H1 (cell line): ENCODE data around the gene KCNC4. TPM values are rescaled to one million over a fixed set of nuclear protein-coding genes. Genes with fewer than 3 reads are reported as not detected.

Source experiments
- BACH1 ChIP-seq: IDR thresholded peaks from 2 replicates; pipeline ENCODE4 v1.6.1; 2012; ENCODE audit warnings: low read length, improper control_type of control experiment
- BCL11A ChIP-seq, 2 experiments: IDR thresholded peaks; one replicate each; pipeline ENCODE4 v1.6.1; 2011; ENCODE audit warnings: low read depth in 2 of 2, low read length in 2 of 2, mild to moderate bottlenecking in 2 of 2
- CHD2 ChIP-seq: IDR thresholded peaks from 2 replicates; pipeline ENCODE4 v1.6.1; 2012; ENCODE audit warnings: low read length, improper control_type of control experiment
- EZH2 ChIP-seq: fragments of 200-600 bp; sonication (generic); IDR thresholded peaks from 2 replicates; pipeline ENCODE4 v1.7.1; 2012; ENCODE audit warnings: low read depth, mild to moderate bottlenecking, moderate library complexity, low read length, inconsistent platforms; ENCODE audit not compliant: severe bottlenecking
- JUN ChIP-seq: IDR thresholded peaks from 2 replicates; pipeline ENCODE4 v1.6.1; 2011; ENCODE audit warnings: low read depth, mild to moderate bottlenecking, improper control_type of control experiment, low read length
- NANOG ChIP-seq: IDR thresholded peaks from 2 replicates; pipeline ENCODE4 v1.6.1; 2011; ENCODE audit warnings: low read length, low read depth, mild to moderate bottlenecking, inconsistent platforms; ENCODE audit not compliant: insufficient read depth, poor library complexity, severe bottlenecking
- TAF1 ChIP-seq: IDR thresholded peaks from 2 replicates; pipeline ENCODE4 v1.6.1; 2011; ENCODE audit warnings: mild to moderate bottlenecking, low read depth, low read length
- TCF12 ChIP-seq: IDR thresholded peaks from 2 replicates; pipeline ENCODE4 v1.6.1; 2011; ENCODE audit warnings: low read depth, mild to moderate bottlenecking, low read length
- polyA plus RNA-seq, 7 experiments: library from polyadenylated mRNA; depleted of rRNA in 3 of 7; stranded (reverse) in 5 of 7; unstranded in 2 of 7; fragments of >200 nt in 5 of 7; fragments of 200-250 nt in 2 of 7; gene quantifications; 1 replicate in 5 of 7; 2 replicates in 1 of 7; 4 replicates in 1 of 7; pipeline versions ENCODE4 v1.2.1 to v1.2.3, GENCODE V29; 2011 to 2013; ENCODE audit warnings: missing spikeins in 2 of 7, mixed read lengths in 2 of 7
- total RNA-seq: library from RNA; stranded (reverse); fragmentation: NEBNext Ultra II Directional; extraction: Animal tissue kit (Norgen Biotek cat#: 25700); gene quantifications from 2 replicates; pipeline ENCODE4 v1.2.1, GENCODE V29; 2021
- TF ChIP-seq, protein P1 (sequence below): IDR thresholded peaks from 2 replicates; pipeline ENCODE4 v1.6.1; 2011; ENCODE audit warnings: low read length, improper control_type of control experiment

KCNC4 gene
- total and polyA plus RNA-seq, 2 of the 8 experiments (the other 6 are each of a cell fraction or from before 2014, with no cell fraction given) = 8.1 to 11.2 TPM

DNA sequence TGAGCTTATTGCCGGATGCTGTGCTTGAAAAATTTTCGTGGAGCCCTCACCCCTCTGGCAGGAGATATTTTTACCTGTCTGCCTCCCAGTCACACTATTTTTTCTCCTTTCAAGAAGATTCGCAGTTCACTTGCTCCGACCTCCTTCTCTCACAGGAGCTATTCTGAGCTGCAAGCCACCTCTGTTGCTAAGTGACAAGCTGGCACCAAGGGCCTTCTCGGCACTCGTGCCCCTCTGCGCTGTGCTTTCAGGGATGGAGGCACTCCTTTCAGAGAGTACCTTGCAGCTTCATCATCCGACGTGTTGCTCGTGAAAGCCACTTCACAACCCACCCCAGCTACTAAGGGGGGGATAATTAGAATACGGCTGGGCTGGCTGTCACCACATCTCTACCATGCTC, 48.3 kb upstream of the KCNC4 start (continued):
- TF ChIP-seq, protein P1, sequence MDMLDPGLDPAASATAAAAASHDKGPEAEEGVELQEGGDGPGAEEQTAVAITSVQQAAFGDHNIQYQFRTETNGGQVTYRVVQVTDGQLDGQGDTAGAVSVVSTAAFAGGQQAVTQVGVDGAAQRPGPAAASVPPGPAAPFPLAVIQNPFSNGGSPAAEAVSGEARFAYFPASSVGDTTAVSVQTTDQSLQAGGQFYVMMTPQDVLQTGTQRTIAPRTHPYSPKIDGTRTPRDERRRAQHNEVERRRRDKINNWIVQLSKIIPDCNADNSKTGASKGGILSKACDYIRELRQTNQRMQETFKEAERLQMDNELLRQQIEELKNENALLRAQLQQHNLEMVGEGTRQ = no peak
- TF ChIP-seq CHD2 = no peak
- no peak for TF ChIP-seq BCL11A (IDR thresholded peaks at IDR 0.05; ENCODE audit: low read depth in 2 of 2, low read length in 2 of 2)
- no peak for TF ChIP-seq BACH1
- TF ChIP-seq TAF1 = no peak
- no peak for TF ChIP-seq EZH2
- no peak for TF ChIP-seq TCF12
- no peak for TF ChIP-seq JUN
- TF ChIP-seq NANOG = no peak
